ENCODE results near the gene STK17B.
A peak's percentile ranks its signal among the peaks of the same experiment; 100 is the strongest.
"Not testable (repeated sequence)": the region's sequence is repeated elsewhere in the genome, so short reads cannot be mapped to it uniquely, and the experiment has no call there.

The STK17B gene

DNA sequence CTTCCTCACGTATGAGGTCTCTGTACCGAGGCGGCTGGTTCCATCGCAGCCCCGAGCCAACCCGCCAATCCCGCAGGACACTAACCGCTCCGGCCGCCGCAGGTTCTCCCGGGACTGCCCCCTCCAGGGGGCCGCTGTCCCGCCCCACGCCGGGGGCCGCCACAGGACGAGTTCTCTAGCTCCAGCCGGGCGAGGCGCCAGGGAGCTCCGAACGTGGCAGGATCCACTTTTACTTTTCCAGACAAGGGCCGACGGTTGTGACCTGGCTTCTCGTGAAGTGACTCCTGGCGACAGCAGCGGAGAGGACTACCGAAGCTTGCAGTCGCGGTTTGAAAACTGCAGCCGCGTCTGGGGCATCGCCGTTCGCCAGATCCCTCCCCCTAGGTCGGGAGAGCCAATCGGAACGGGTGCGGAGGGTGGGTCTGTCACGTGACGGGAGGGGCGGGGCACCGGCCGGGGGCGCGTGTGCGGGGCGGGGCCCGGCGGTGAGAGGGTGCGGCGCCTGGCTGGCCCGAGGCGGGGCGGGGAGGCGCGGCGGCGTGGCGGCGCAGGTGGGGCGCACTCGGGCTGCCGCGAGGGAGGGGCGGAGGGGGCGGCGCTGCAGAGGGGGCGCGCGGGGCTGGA, at the start of gene STK17B:
Gene STK17B, minus strand, starts transcription at position 331 of the 624 bp plus-strand sequence. CDS start 8,195 bp downstream, outside the sequence.
- DNase-seq: peak; percentile 79

DNA sequence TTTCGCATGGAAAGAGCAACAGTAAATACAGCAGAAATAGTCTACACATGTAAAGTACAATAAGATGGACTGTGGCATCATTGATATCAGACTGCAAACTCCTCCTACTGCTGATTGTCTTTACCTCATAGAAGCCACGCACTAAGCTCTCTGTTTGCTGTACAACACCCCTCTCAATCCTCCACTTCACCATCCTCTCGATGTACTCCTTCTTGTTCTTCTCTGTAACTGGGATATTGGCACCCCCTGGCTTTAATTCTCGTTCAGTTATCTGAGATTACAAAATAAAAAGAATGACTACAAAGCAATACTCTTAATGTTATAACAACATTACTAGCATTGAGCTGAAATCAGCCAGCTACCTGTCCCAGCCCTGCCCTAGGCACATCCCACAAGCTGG, 49.3 kb upstream of the STK17B start:
- no peak for DNase-seq

DNA sequence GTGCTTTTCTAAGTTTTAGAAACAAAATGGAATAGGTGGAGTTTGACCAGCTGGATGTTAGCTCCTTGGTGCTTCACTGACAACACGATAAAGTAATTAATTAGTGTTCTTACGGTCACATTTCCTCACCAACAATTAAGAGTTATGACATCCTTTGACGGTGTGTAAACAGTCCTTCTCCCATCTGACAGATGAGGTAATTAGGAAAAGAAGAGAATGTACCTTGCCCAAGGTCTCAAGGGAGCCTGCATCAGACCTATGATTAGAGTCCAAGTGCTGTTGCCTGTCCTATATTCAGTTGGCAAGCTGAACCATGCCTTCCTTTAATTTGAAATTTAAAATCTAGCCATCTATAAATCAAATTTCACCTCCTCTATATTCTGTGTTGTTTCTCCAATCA, 48.3 kb upstream of the STK17B start:
- DNase-seq: no peak

DNA sequence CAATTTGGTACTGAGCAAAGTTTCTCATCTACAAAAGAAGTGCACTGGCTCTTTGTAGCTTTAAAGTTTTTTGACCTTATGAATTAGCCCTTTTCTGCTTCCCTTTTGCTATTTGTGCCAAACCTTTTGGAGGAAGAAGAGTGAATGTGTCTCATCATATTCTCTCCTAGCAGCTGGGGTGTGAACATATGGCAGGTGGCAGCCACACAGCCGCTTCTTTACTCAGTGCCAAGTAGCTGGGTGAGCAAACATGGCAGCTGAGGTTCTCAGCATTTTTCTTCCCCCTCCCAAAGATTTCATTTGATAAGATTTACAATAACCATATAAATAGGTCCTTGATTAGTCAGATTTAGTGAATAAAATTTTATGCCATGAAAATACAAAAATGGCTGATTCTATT, 46.7 kb upstream of the STK17B start:
- no peak for DNase-seq

DNA sequence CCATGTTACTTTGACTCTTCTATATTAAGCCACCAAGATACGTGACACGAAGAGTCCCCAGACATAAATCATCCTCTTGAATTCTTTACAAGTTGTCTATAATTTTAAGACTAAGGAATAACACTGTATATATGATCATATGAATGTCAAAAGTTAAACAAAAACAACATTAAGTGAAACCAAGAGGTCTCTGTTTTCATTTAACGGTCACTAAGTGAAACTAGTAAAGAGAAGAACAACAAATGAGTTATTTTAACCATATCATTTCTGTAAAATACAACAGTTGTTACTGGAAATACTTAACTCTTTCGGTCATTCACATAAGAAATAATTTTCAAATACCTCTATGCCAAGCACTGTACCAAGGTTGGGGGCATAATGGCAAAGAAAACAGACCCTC, 45.7 kb upstream of the STK17B start:
- no peak for DNase-seq

DNA sequence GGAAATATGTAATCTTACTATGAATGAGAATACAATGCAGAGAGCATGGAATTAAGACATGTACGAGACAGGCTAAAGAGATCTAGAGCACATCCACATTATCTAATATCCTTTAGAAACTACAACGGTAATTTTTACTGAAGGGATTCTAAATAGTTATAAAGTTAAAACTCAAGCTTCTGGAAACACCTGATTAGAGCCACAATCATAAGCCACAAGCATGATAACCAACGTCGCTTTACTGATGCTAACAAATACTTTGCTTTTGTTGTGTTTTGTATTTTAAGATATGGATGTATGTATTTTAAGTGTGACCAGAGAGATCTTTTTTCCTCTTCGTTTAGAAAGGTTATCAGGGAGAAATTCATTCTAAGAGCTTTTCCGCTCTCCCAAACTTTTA, 44.0 kb upstream of the STK17B start:
- DNase-seq: no peak

DNA sequence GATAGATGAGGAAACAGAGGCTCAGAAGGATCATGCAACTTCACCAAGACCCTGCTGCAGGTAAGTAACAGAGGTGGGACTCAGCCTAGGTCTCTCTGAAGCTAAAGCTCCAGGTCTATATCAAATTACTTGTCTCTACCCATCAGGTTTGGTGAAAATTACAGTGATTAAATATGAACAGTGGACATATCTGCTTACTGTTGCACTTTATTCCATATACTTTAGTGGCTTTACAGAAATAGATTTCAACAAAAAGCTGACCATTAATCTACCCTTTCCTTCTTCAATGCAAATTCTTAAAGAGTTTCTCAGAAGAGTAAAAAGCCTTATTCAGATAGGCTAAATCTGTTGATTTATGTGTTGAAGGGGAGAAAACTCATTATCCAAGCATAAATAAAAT, 42.8 kb upstream of the STK17B start:
- DNase-seq: no peak

DNA sequence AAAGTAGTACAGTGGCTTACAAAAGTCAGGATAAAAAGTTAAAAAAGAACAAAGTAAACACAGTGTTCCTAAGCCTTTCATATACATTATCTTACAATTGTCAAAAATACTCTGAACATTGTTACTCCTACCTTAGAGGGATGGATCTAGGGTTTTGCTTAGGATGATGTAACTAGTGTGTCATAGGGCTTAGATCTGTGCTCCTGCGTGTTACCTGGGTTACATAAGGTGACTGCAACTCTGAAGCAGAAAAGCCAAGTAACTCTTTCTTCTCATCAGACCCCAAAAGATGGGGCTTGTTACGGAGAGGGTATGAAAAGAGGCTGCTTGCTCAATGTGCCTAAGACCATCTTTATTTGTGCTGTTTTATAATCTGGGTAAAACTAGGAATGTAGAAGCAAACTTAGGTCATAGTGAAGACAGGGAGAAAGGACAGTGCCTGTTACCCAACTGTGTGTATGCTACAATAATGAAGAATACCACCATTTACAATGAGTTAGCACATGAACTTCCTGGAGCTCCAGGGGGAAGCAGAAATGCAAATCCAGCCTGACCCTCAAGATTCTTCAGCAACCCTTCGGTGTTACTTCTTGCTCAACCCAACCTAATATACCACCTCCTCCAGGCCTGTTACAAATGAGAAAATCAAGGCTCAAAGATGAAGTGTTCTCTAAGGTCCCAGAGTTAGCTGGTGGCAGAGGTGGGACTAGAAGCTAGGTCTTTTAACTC, 42.0 kb upstream of the STK17B start:
- DNase-seq: no peak

DNA sequence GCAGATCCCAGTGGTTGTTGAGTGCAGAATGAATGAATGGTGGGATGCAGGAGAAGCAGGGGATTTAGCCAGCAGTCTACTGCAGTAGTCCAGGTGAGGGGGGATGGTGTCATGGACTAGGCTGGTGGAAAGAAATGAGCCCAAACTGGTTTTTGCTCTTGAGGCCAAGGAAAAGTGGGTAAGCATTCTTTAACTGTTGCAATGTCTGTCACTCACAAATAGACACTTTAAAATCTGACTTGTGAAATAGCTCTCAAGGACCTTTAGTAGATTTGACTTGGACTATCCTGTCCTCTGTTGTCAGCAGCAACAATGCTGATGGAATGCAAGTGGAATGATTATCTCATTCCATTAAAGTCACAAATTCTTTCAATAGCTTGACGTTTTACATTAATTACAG, 37.5 kb upstream of the STK17B start:
- no peak for DNase-seq

DNA sequence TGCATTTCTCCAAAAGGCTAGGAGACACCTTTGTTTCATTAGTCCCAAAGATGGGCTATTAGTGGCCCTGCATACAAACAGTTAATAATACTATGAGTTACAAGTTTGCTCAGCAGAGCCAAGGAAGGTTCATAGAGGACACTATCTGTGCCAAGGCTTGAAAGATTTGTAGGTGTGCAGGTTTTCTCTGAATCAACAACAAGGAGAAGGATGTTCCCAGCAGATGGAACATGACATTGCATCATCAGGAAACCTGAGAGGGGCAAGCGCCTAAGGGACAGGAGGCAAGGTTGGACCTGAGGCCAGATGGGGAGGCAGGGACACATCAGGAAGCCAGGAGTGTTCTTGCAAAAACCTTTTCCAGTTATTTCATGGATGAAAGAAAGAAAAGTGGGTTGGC, 35.4 kb upstream of the STK17B start:
- DNase-seq: no peak

DNA sequence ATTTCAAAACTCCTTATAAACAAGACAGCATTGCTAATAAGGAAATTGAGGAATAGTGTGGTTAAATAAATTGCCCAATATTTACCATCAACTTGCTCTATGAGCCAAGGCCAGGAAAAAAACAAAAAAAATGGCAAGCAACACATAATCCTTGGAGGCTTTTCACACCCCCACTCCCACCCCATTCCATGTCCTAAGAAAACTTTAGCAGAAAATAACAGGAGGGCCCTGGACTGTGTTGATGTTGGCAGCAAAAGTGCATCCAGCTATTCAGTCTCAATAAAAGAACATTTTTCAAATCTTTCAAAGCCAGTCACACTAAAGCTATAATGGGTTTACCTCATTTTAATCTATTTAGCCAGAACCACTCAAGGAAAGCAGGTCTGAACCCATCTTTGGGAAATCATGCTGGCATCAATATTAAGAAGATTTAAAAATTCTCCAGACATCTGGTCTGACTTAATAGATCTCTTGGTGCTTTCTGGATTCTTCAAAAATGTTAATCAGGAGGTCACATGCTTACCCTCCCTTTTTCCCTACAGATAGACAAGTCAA, 34.6 kb upstream of the STK17B start:
- no peak for DNase-seq

DNA sequence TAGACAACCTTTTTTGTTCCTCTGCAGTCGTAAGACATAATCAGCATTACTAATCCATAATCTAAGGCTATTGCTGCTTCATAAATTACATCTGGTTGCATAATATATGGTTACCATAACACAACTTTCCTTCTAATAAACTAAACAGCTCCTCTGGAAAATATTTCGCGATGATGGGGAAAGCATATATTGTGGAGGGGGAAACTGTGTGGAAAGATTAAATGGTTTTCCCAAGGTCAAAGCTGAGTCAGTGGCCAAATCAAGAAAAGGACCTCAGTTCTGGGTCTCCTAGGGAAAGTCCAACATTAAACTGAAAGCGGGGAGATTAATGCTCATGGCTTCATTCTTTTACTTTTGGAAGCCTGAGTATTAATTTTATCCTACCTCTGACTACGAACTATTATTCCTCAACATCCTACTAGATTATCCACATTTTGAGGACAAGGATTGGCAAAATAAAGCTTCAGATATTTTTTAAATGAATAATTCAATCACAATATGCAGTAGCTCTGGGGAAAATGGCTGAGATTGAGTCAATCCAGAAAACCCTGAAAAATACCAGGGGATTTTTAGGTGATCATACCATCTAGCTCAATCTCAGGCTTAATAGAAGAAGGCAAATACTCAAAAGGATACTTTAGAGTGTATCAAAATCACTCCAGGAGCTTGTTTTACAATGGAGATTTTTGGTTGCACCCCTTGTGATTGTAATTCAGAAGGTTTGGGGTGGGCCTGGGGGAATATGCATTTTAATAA, 33.8 kb upstream of the STK17B start:
- no peak for DNase-seq

DNA sequence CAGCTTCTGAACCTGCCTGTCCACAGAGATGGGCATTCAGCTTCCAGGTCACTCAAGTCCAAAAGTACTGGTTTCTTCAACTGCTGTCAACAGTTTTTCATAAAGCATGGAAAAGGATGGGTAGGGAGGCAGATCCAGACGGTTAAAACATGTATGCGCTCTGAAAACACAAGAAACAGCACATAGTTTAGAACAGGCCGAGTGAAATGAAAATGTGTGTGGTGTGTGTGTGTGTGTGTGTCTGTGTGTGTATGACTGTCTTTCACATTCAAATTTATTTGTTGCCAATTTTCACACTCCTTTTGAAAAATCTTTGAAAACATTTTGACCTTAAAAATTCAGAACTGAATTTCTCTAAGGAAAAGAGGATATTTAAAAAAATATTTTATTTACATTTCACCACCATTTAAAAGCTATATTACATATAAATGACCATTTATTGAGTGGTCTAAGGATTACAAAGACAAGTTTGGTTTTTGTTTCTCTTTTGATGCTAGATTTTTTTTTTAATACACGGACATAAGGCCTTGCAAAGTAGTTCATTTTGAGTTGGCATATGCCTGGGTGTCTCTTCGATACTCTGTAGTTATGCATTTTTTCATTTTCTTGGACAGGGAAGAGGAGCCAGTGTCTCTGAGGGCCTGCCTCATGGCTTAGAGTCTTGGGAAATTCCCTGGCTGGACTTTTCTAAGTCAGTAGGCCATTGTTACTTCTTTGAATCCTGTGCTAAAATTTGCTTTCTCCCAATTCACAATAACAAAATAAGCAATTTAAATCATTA, 30.0 kb upstream of the STK17B start:
- DNase-seq: no peak

DNA sequence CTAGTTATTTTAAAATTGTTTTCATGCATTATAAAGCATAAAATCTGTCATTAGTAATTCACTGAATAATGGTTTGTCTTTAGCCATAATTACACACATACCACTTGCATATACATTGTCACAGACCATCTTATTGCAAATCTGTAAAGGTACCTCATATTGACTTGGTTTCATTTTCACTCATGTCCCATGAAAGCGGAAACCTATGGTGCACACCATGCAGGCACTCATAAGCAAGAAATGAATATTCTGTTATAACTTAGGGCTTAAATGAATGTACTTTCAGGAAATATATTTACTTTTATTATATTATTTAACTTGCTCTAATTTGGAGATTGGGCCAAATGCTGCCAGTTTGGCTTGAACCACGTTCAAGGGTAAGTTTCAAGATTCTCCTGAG, 29.2 kb upstream of the STK17B start:
- DNase-seq: no peak

DNA sequence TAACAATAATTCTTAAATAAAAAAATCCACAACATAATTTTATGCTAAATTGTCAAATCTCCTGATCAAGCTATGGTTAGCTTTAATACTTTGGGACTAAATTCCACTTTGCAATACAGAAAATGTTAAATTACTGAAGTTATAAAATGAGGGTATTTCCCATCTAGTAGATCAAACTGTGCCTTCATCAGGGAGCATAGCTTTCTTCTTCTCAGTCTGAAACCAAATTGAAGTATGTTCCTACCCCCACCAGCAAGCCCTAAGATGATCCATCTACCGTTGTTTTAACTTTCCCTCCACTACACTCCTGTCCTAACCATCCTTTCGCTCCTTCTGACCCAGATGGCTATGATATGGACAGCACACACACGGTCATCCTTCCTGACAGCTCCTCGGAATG, 24.4 kb upstream of the STK17B start:
- no peak for DNase-seq

DNA sequence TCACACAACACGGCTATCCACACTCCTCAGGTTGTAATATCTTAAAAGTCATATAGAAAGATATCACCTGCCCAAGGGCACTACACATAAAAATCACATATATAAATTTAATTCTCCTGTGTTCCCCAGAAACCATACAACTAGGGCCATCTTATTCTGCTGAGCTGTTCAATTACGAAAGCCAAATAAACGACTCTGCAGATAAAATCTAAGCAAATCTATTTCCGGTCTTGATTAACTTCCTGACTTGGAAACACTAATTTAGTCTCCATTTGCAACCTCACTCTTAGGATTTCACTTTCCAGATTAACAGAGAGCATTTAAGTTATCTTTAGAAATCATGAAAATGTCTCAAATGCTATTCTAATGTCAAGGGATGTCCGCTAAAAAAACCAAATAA, 23.9 kb upstream of the STK17B start:
- DNase-seq: no peak

DNA sequence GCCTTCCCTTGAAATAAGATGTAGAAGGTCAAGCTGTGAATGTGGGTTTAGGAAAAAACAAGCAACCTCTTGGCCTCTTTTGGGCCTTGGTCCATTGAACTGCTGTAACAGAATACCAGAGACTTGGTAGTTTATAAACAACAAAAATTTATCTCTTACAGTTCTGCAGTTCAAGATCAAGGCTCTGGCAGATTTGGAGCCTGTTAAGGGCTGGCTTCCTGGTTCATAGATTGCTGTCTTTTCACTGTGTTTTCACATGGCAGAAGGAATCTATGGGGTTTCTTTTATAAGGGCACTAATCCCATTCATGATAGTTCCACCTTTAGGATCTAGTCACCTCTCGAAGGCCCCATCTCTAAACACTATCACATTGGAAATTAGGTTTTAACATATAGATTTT, 20.2 kb upstream of the STK17B start:
- no peak for DNase-seq

DNA sequence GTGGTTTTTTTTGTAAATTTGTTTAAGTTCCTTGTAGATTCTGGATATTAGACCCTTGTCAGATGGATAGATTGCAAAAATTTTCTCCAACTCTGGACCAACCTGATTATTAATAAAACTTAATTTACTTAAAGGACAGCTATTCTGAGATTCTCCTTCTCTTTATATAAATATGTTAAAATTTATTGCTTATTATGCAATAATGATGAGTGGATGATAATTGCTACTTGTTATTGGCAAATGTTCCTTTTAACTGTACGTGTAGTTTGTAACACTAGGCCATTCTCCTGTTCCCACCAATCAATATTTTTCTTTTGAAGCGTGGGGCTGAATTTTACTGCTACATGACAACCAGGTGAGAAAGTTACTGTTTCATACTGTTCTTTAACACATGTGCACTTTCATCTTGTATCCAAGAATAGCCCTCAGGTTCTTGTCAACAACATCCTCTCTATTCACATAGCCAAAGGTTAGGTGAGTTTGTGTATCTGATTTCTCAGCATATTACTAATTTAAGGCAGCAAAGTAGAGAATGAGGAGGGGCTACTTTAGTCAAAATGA, 16.6 kb upstream of the STK17B start:
- DNase-seq: no peak

DNA sequence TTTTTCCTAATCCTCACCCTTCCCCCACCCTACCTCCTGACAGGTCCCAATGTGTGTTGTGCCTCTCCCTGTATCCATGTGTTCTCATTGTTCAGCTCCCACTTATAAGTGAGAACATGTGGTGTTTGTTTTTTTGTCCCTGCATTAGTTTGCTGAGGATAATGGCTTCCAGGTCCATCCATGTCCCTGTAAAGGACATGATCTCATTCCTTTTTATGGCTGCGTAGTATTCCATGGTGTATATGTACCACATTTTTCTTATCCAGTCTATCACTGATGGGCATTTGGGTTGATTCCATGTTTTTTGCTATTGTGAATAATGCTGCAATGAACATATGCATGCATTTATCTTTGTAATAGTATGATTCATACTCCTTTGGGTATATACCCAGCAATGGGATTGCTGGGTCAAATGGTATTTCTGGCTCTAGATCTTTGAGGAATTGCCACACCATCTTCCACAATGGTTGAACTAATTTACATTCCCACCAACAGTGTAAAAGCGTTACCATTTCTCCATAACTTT, 15.9 kb upstream of the STK17B start:
- not testable (repeated sequence) for DNase-seq

DNA sequence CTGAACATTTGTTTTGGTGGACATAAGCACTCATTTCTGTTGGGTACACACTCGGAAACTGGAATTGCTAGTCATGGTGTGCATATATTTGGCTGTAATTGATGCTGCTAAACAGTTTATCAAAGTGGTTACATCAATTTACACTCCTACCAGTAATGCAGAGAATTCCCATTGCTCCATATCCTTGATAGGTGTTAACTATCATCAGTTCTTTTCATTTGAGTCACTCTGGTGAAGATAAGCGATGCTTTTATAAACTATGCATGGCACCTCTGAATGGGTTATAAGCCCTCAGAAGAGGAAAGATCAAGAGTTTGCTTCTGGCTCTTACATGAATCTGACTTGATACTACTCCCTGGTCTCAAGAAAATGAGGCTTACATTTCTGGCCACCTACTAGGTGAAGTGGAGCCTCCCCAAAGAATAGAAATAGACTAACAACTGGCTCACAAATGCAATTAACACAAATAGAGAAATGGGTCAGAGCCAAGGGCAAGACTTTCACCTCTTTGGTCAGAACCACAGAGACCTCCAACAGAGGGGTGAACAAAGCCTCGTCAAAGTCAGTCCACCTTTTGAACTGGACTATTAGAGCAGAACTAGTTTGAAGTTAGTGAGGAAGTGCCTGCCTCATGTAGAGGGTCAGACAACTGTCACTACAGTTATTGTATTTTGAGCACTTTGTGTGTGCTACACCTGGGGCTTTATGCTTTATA, 15.0 kb upstream of the STK17B start:
- DNase-seq: no peak

DNA sequence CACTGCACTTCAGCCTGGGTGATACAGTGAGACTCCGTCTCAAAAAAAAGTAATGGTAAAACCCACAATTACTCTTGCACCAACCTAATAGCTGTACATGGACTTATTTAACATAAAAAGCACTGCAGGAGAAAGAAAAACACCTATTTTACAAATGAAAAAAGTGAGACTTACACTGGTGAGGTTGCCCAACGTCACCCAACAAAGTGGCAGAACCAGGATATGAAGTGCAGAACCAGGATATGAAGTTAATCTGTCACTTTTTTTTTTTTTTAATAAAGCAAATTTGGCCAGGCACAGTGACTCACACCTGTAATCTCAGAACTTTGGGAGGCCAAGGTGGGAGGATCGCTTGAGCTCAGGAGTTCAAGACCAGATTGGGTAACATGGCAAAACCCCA, 13.5 kb upstream of the STK17B start:
- no peak for DNase-seq
